Measurements from ENCODE around the gene METTL3.

METTL3 gene

GRCh38 chr14:21526672-21527317 lies 15.7 kb upstream of the METTL3 start:
- ATAC-seq = no peak

- ATAC-seq = peak; percentile 75 to 84
Measured at GRCh38 chr14:21525962-21526671, 15.0 kb upstream of the METTL3 start, which contains the start of gene SALL2. Gene SALL2 (minus strand): TSS chr14:21526346. CDS start chr14:21526127, 219 bp downstream.

- peak in 1 of 2 donors; percentile 8 for ATAC-seq
Measured at GRCh38 chr14:21525571-21525961, 14.4 kb upstream of the METTL3 start.

- no peak for ATAC-seq
Measured at GRCh38 chr14:21524575-21525490, 13.7 kb upstream of the METTL3 start.

- no peak for ATAC-seq
Measured at GRCh38 chr14:21523203-21523602, 12.1 kb upstream of the METTL3 start.

- ATAC-seq = no peak
Measured at GRCh38 chr14:21521501-21521900, 10.4 kb upstream of the METTL3 start.

- ATAC-seq = no peak
Measured at GRCh38 chr14:21520767-21521166, 9.6 kb upstream of the METTL3 start.

GRCh38 chr14:21518725-21519124 lies 7.6 kb upstream of the METTL3 start:
- no peak for ATAC-seq

- ATAC-seq = no peak
Measured at GRCh38 chr14:21514341-21514740, 3.2 kb upstream of the METTL3 start.

- ATAC-seq = no peak
Measured at GRCh38 chr14:21509432-21510143, 1.6 kb downstream of the METTL3 start.

- no peak for ATAC-seq
Measured at GRCh38 chr14:21506557-21506956, 4.6 kb downstream of the METTL3 start.

GRCh38 chr14:21505012-21505553 lies 6.1 kb downstream of the METTL3 start:
- ATAC-seq = peak; percentile 83 to 84

GRCh38 chr14:21503376-21503775 lies 7.8 kb downstream of the METTL3 start:
- no peak for ATAC-seq

GRCh38 chr14:21501568-21501967 lies 9.6 kb downstream of the METTL3 start:
- ATAC-seq = no peak

GRCh38 chr14:21498540-21499526 lies 12.3 kb downstream of the METTL3 start:
- peak; percentile 66 to 72 for ATAC-seq

GRCh38 chr14:21496453-21496852 lies 14.7 kb downstream of the METTL3 start:
- no peak for ATAC-seq

GRCh38 chr14:21494902-21495762 lies 16.0 kb downstream of the METTL3 start:
- no peak for ATAC-seq

- ATAC-seq = no peak
Measured at GRCh38 chr14:21486640-21487087, 24.5 kb downstream of the METTL3 start.

- ATAC-seq = peak; percentile 98 to 99
Measured at GRCh38 chr14:21476925-21477681, 34.0 kb downstream of the METTL3 start, which contains the start of the genes RAB2B and TOX4. Gene RAB2B (minus strand): TSS chr14:21476959. CDS start chr14:21476872, 87 bp downstream. Gene TOX4 (plus strand): TSS chr14:21477195. CDS start chr14:21477279, 84 bp downstream.

All from activated CD4-positive, CD25-positive, alpha-beta regulatory T cell treated with anti-CD3 and anti-CD28 coated beads, Interleukin-2, amount 50 U/mL, for 24 hours (primary cell).